ENCODE measurements around the gene SYDE2. TPM values are rescaled to one million over a fixed set of nuclear protein-coding genes. Genes with fewer than 3 reads are reported as not detected.

The SYDE2 gene
- total RNA-seq, 1 donor from 2014 or later = 7.6 TPM

Other genes starting within 250 kb of the SYDE2 start
- 0.46 and 0.55 TPM in 2 replicates for gene MCOLN2, start 203.9 kb downstream of the SYDE2 start, total RNA-seq
- gene MCOLN3, start 152.5 kb downstream of the SYDE2 start, total RNA-seq = 11.6 and 13.6 TPM in 2 replicates
- gene C1orf52, start 58.6 kb upstream of the SYDE2 start, total RNA-seq = 14.1 and 16.2 TPM in 2 replicates
- 40.1 and 43.0 TPM in 2 replicates for gene BCL10, start 75.6 kb upstream of the SYDE2 start, total RNA-seq